Right renal cortex interstitium (tissue), 3 donors: ENCODE data around the gene TEX2. TPM values are rescaled to one million over a fixed set of nuclear protein-coding genes. Genes with fewer than 3 reads are reported as not detected.

Experiments
- polyA plus RNA-seq, 3 donors: library from polyadenylated mRNA; unstranded; fragments of 120-200 nt; gene quantifications; one replicate each; pipeline ENCODE4 v1.2.1, GENCODE V29; 2013; ENCODE audit not compliant: insufficient read length in 3 of 3

The TEX2 gene
- polyA plus RNA-seq, 3 donors, result 26.0 to 26.9 (median 26.2) TPM

Other genes starting within 250 kb of the TEX2 start
- 10 to 100 TPM; 29.8 to 33.4 (median 31.2) TPM for gene ICAM2, start 242.6 kb downstream of the TEX2 start, polyA plus RNA-seq
- gene ERN1, start 133.1 kb downstream of the TEX2 start, polyA plus RNA-seq, result 1 to 10 TPM; 7.8 to 8.9 (median 8.4) TPM
- 100 to 1,000 TPM; 118 to 136 (median 129) TPM for gene PECAM1, start 127.6 kb upstream of the TEX2 start, polyA plus RNA-seq
- gene MILR1, start 185.9 kb upstream of the TEX2 start, polyA plus RNA-seq, result 1 to 10 TPM; 1.7 to 3.3 (median 3.2) TPM
- gene POLG2, start 233.8 kb upstream of the TEX2 start, polyA plus RNA-seq, result 10 to 100 TPM; 26.6 to 30.7 (median 28.3) TPM
- gene DDX5, start 243.0 kb upstream of the TEX2 start, polyA plus RNA-seq, result 100 to 1,000 TPM; 758 to 936 (median 903) TPM
- 10 to 100 TPM; 84.0 to 93.8 (median 90.2) TPM for gene CEP95, start 243.7 kb upstream of the TEX2 start, polyA plus RNA-seq